Mesendoderm (in vitro differentiated cells): Measurements from ENCODE around the gene GBA2.

Source experiments
- DNase-seq: peaks from one replicate; pipeline ENCODE4 v3.0.0; 2013
- H2AK5ac ChIP-seq: 2 replicates; pipeline ENCODE4 v1.6.1; 2013; ENCODE audit warnings: low read length, inconsistent platforms
- H2BK120ac ChIP-seq: 2 replicates; pipeline ENCODE4 v1.6.1; 2013; ENCODE audit warnings: low read depth, mild to moderate bottlenecking, low read length, moderate library complexity, mixed read lengths
- H2BK15ac ChIP-seq: replicated peaks from 2 replicates; pipeline ENCODE4 v1.6.1; 2013; ENCODE audit warnings: low read depth, mild to moderate bottlenecking, moderate library complexity
- H2BK5ac ChIP-seq: 2 replicates; pipeline ENCODE4 v1.6.1; 2013; ENCODE audit warnings: low read length, inconsistent platforms
- H3K18ac ChIP-seq: 2 replicates; pipeline ENCODE4 v1.6.1; 2013; ENCODE audit warnings: mild to moderate bottlenecking, low read length, mixed read lengths
- H3K23ac ChIP-seq: one replicate; pipeline ENCODE4 v1.6.1; 2013; ENCODE audit warnings: low read length
- H3K27ac ChIP-seq: 2 replicates; pipeline ENCODE4 v1.5.1; 2013; ENCODE audit warnings: low read depth, mild to moderate bottlenecking, inconsistent platforms, low read length, moderate library complexity
- H3K27me3 ChIP-seq: 2 replicates; pipeline ENCODE4 v1.6.1; 2013; ENCODE audit warnings: low read length, control low read depth, mild to moderate bottlenecking, inconsistent platforms; ENCODE audit not compliant: insufficient read depth, poor library complexity
- H3K36me3 ChIP-seq: 2 replicates; pipeline ENCODE4 v1.6.1; 2013; ENCODE audit warnings: low read length, inconsistent platforms; ENCODE audit not compliant: control insufficient read depth, insufficient read depth
- H3K4ac ChIP-seq: one replicate; pipeline ENCODE4 v1.6.1; 2013; ENCODE audit warnings: low read depth, mild to moderate bottlenecking, low read length, moderate library complexity
- H3K4me1 ChIP-seq: 2 replicates; pipeline ENCODE4 v1.6.1; 2013; ENCODE audit warnings: low read depth, low read length, inconsistent platforms; ENCODE audit not compliant: control insufficient read depth
- H3K4me2 ChIP-seq: 2 replicates; pipeline ENCODE4 v1.6.1; 2013; ENCODE audit warnings: low read length
- H3K4me3 ChIP-seq: 2 replicates; pipeline ENCODE4 v1.5.1; 2013; ENCODE audit warnings: mild to moderate bottlenecking, low read length
- H3K56ac ChIP-seq: one replicate; pipeline ENCODE4 v1.6.1; 2013; ENCODE audit warnings: low read length
- H3K79me1 ChIP-seq: 2 replicates; pipeline ENCODE4 v1.6.1; 2013; ENCODE audit warnings: low read length, inconsistent platforms
- H3K79me2 ChIP-seq: 2 replicates; pipeline ENCODE4 v1.6.1; 2013; ENCODE audit warnings: mild to moderate bottlenecking, low read length; ENCODE audit not compliant: control insufficient read depth, insufficient read depth
- H3K9ac ChIP-seq: 2 replicates; pipeline ENCODE4 v1.6.1; 2013; ENCODE audit warnings: low read length, inconsistent platforms
- H4K5ac ChIP-seq: one replicate; pipeline ENCODE4 v1.6.1; 2013; ENCODE audit warnings: low read length
- H4K8ac ChIP-seq: one replicate; pipeline ENCODE4 v1.6.1; 2013; ENCODE audit warnings: low read depth, mild to moderate bottlenecking, control low read depth, low read length, moderate library complexity
- WGBS: extraction: QIAGEN DNeasy Blood & Tissue Kit; methylation state at CpG from one replicate; pipeline ENCODE4 v1.1.7; 2013; ENCODE audit warnings: low lambda C conversion rate, missing lambda C conversion rate; ENCODE audit not compliant: insufficient coverage; ENCODE audit errors: extremely low coverage; 5-methylcytosine and 5-hydroxymethylcytosine counted together

GBA2 gene

DNA sequence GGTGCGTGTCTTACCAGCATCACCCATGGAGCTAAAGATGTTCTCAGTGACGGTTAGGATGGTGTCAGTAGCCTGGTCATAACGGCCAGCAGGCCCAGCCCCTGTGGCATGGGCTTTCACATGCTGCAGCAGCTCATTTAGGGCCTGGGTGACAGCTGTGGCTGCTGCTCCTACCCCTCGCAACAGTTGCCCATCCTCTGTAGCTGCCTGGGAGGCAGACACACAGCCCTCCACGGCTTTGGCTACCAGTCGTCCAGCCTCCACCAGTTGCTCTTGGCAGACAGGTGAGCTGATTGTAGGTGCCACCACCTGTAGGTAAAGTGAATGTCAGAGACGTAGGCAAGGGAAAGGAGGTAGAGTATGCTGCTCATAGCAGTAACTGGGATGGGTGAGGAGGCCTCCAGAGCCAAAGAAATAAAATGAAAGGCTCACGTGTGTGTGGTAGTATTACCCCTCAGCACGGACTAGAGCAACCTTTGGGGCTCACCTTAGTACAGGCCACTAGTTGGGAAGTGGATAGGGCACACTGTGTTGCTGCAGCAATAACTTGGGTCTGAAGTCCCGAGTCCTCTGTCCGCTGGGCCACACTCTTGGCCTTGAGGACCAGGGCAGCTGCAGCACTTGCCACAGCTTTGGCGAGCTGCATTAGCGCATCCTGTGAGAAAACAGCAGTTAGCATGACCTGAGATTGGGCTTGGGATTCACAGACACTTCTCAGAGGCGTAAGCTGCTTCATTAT is 31.7 kb downstream of the GBA2 start:
- no peaks in the 10 kb centered on the region for H3K79me2 ChIP-seq
- H3K18ac ChIP-seq, result no peak overlapping the region
- no peak overlapping the region for H4K8ac ChIP-seq
- H2BK120ac ChIP-seq, result no peak overlapping the region
- H3K36me3 ChIP-seq, result peaks cover 55% of the 10 kb centered on the region
- no peaks in the 10 kb centered on the region for H3K4me1 ChIP-seq
- no peak for DNase-seq
- no peak overlapping the region for H3K4ac ChIP-seq
- no peak overlapping the region for H3K4me2 ChIP-seq
- H2BK5ac ChIP-seq, result no peak overlapping the region
- no peak overlapping the region for H4K5ac ChIP-seq
- no peak overlapping the region for H3K23ac ChIP-seq
- H3K27ac ChIP-seq, result no peak overlapping the region
- no peak overlapping the region for H3K56ac ChIP-seq
- no peak overlapping the region for H3K4me3 ChIP-seq
- H3K27me3 ChIP-seq, result no peaks in the 10 kb centered on the region
- H2AK5ac ChIP-seq, result no peak overlapping the region
- H3K79me1 ChIP-seq, result no peaks in the 10 kb centered on the region
- no peak overlapping the region for H2BK15ac ChIP-seq
- no peak overlapping the region for H3K9ac ChIP-seq
- WGBS, result no CpG with 5 or more reads among the region's 14 CpGs

DNA sequence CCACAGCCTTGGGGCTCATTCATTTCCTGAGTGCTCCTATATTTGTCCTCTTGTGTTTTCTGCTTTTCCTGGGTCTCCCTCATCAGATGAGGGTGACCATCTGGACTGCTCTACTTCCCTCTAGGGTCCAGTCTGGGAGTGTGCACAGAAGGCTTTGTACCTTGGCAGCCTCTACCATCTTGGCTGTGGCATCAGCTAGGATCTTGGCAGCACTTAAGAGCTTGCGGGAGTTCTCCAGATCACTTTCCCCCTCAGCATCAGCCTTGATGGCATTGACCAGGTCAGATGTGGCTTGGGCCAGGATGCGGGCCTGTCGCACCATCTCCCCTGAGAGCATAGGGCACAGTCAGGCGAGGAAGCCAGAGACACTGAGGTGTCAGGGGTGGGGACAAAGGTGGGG is 32.8 kb downstream of the GBA2 start:
- Histone ChIP-seq H3K4me3 (no peak overlapping the region), H3K4me1 (no peaks in the 10 kb centered on the region), H2AK5ac (no peak overlapping the region), H3K18ac (no peak overlapping the region), H2BK120ac (no peak overlapping the region), H4K8ac (no peak overlapping the region), H3K23ac (no peak overlapping the region), H3K4me2 (no peak overlapping the region), H4K5ac (no peak overlapping the region), H2BK5ac (no peak overlapping the region), H3K27me3 (no peaks in the 10 kb centered on the region), H3K36me3 (peaks cover 52% of the 10 kb centered on the region), H3K9ac (no peak overlapping the region), H3K27ac (no peak overlapping the region), H3K4ac (no peak overlapping the region), H2BK15ac (no peak overlapping the region), H3K56ac (no peak overlapping the region), H3K79me2 (no peaks in the 10 kb centered on the region), H3K79me1 (no peaks in the 10 kb centered on the region)
- DNase-seq, result no peak
- WGBS, result no CpG with 5 or more reads among the region's 4 CpGs

DNA sequence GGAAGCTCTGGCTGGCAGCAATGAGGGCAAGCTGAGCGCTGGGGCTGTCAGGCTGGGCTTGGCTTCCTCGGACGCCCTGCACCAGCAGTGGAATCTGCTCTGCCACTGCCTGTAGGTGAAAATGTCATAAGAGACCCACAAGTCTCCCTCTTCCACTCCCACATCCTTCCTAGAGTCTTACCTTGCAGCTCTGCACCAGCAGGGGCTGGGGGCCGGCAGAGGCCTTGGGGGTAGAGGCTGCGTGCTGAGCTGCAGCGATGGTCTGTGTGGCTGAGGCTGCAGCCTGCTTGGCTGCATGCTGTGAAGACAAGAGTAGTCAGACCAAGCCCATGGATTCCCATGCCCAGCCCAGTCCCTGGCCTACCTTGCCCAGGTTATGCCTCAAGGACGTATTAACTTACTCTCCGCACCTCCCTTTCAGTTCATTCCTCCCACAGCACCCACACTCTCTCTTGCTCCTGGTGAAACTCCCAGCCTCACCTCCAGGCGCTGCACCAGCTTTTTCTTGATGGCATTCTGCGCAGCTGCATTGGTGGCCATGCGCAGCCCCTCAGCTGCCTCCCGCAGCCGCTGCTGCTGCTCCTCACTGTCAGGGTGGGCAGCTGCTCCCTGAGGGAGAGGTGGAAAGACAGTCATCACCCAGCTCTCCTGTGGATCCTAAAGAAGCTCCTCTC is 34.3 kb downstream of the GBA2 start:
- no peak overlapping the region for H3K27ac ChIP-seq
- WGBS, result no CpG with 5 or more reads among the region's 13 CpGs
- peaks cover 48% of the 10 kb centered on the region for H3K36me3 ChIP-seq

DNA sequence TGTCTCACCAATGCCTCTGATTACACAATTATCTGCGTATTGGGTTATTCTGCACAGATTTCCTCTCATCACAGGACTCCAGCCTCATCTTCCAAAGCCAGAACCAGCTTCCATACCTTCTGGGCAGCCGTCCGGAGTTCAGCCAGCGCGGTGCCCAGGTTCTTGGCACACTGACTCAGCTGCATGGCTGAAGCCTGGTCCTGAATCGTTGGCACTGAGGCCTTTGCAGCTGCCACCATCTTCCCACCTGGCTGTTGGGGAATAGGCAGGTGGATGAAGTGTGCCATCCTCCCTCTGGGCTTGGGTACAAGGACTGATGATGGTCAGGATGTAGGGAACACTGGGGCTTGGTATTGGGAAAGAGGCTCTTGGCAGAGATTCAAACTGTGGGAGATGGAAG is 34.9 kb downstream of the GBA2 start:
- Histone ChIP-seq H3K27ac (no peak overlapping the region), H3K4ac (no peak overlapping the region), H3K36me3 (peaks cover 44% of the 10 kb centered on the region), H2BK15ac (no peak overlapping the region), H3K9ac (no peak overlapping the region), H2AK5ac (no peak overlapping the region), H4K8ac (no peak overlapping the region), H3K79me1 (no peaks in the 10 kb centered on the region), H3K27me3 (no peaks in the 10 kb centered on the region), H4K5ac (no peak overlapping the region), H3K23ac (no peak overlapping the region), H3K4me2 (no peak overlapping the region), H3K56ac (no peak overlapping the region), H3K4me1 (no peaks in the 10 kb centered on the region), H3K4me3 (no peak overlapping the region), H2BK120ac (no peak overlapping the region), H2BK5ac (no peak overlapping the region), H3K79me2 (no peaks in the 10 kb centered on the region), H3K18ac (no peak overlapping the region)
- WGBS, result no CpG with 5 or more reads among the region's 6 CpGs
- no peak for DNase-seq

More for the DNA sequence above, 34.3 kb downstream of the GBA2 start:
- H2AK5ac ChIP-seq, result no peak overlapping the region
- H3K27me3 ChIP-seq, result no peaks in the 10 kb centered on the region
- DNase-seq, result no peak
- no peak overlapping the region for H3K56ac ChIP-seq
- H3K4me3 ChIP-seq, result no peak overlapping the region
- no peak overlapping the region for H2BK5ac ChIP-seq
- H3K23ac ChIP-seq, result no peak overlapping the region
- H4K5ac ChIP-seq, result no peak overlapping the region
- H2BK15ac ChIP-seq, result no peak overlapping the region
- no peak overlapping the region for H4K8ac ChIP-seq
- H3K4me1 ChIP-seq, result no peaks in the 10 kb centered on the region
- no peak overlapping the region for H2BK120ac ChIP-seq
- no peaks in the 10 kb centered on the region for H3K79me1 ChIP-seq
- no peak overlapping the region for H3K18ac ChIP-seq
- no peak overlapping the region for H3K4me2 ChIP-seq
- H3K79me2 ChIP-seq, result no peaks in the 10 kb centered on the region
- H3K9ac ChIP-seq, result no peak overlapping the region
- H3K4ac ChIP-seq, result no peak overlapping the region

DNA sequence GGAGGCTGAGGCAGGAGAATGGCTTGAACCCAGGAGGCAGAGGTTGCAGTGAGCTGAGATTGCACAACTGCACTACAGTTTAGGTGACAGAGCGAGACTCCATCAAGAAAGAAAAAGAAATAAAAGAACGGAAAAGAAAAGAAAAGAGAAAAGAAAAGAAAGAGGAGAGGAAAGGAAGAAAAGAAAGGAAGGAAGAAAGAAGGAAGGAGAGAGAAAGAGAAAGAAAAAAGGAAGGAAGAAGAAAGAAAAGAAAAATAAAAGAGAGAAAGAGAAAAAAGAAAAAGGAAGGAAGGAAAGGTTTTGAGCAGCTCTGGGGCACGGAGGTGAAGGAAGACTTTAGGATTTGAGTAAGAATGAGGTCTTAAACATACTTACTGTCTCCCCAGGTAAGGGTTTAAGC is 35.5 kb downstream of the GBA2 start:
- no peaks in the 10 kb centered on the region for H3K4me1 ChIP-seq
- no peak overlapping the region for H3K4me3 ChIP-seq
- H3K27me3 ChIP-seq, result no peaks in the 10 kb centered on the region
- no peak overlapping the region for H4K8ac ChIP-seq
- no peak overlapping the region for H4K5ac ChIP-seq
- H2BK5ac ChIP-seq, result no peak overlapping the region
- H3K4ac ChIP-seq, result no peak overlapping the region
- H3K18ac ChIP-seq, result no peak overlapping the region
- H2AK5ac ChIP-seq, result no peak overlapping the region
- no peak overlapping the region for H3K27ac ChIP-seq
- H2BK15ac ChIP-seq, result no peak overlapping the region
- no peak overlapping the region for H3K4me2 ChIP-seq
- H3K9ac ChIP-seq, result no peak overlapping the region
- H3K56ac ChIP-seq, result no peak overlapping the region
- no peaks in the 10 kb centered on the region for H3K79me1 ChIP-seq
- H3K79me2 ChIP-seq, result no peaks in the 10 kb centered on the region
- WGBS, result no CpG with 5 or more reads among the region's 3 CpGs
- H3K36me3 ChIP-seq, result peaks cover 39% of the 10 kb centered on the region
- H2BK120ac ChIP-seq, result no peak overlapping the region
- H3K23ac ChIP-seq, result no peak overlapping the region
- DNase-seq, result no peak
